NCI-H510A (cell line): ENCODE data around the gene FZD2.
"Not testable (repeated sequence)": the region's sequence is repeated elsewhere in the genome, so short reads cannot be mapped to it uniquely, and the experiment has no call there.

Experiments
- DNase-seq: peaks from one replicate; lab custom pipeline; 2025; lab: John Stamatoyannopoulos, UW

Gene FZD2

GRCh38 chr17:44556832-44557606, at the start of gene FZD2:
Gene FZD2 (plus strand): TSS chr17:44557484. CDS start chr17:44557689, 205 bp downstream.
- DNase-seq = peak; percentile 74

- DNase-seq = peak; percentile 55
These were observed 45.8 kb upstream of the FZD2 start for GRCh38 chr17:44511241-44512134.

- DNase-seq = no peak
These were observed 39.3 kb upstream of the FZD2 start for GRCh38 chr17:44518032-44518431.

- no peak for DNase-seq
These were observed 34.2 kb upstream of the FZD2 start for GRCh38 chr17:44522883-44523671.

GRCh38 chr17:44523672-44523972, 33.7 kb upstream of the FZD2 start:
- DNase-seq = no peak

- DNase-seq = no peak
These were observed 30.2 kb upstream of the FZD2 start for GRCh38 chr17:44527102-44527501.

- DNase-seq = no peak
These were observed 29.3 kb upstream of the FZD2 start for GRCh38 chr17:44527954-44528353.

- DNase-seq = no peak
These were observed 27.4 kb upstream of the FZD2 start for GRCh38 chr17:44529864-44530263.

GRCh38 chr17:44530896-44531418, 26.3 kb upstream of the FZD2 start:
- no peak for DNase-seq

GRCh38 chr17:44533533-44534246, 23.6 kb upstream of the FZD2 start:
- peak; percentile 53 for DNase-seq

- DNase-seq = no peak
These were observed 21.0 kb upstream of the FZD2 start for GRCh38 chr17:44536090-44536953.

- not testable (repeated sequence) for DNase-seq
These were observed 19.4 kb upstream of the FZD2 start for GRCh38 chr17:44537922-44538321.

GRCh38 chr17:44539673-44540072, 17.6 kb upstream of the FZD2 start:
- DNase-seq = no peak

- DNase-seq = no peak
These were observed 16.8 kb upstream of the FZD2 start for GRCh38 chr17:44540246-44541084.

- no peak for DNase-seq
These were observed 15.3 kb upstream of the FZD2 start for GRCh38 chr17:44541884-44542581.

GRCh38 chr17:44543213-44543904, 13.9 kb upstream of the FZD2 start:
- DNase-seq = no peak

GRCh38 chr17:44543905-44544523, 13.3 kb upstream of the FZD2 start:
- DNase-seq = no peak
